DMS153 (cell line): ENCODE results near the gene SCN4A.
A peak's percentile ranks its signal among the peaks of the same experiment; 100 is the strongest.
"Not testable (repeated sequence)": the region's sequence is repeated elsewhere in the genome, so short reads cannot be mapped to it uniquely, and the experiment has no call there.

Experiments
- DNase-seq: peaks from one replicate; lab custom pipeline; 2025; lab: John Stamatoyannopoulos, UW

The SCN4A gene

GRCh38 chr17:63916566-63917185 lies 56.0 kb downstream of the SCN4A start:
- no peak for DNase-seq

- not testable (repeated sequence) for DNase-seq
Observed at GRCh38 chr17:63915753-63916152, 57.0 kb downstream of the SCN4A start.

- no peak for DNase-seq
Observed at GRCh38 chr17:63914471-63914870, 58.2 kb downstream of the SCN4A start.

GRCh38 chr17:63911657-63912100 lies 61.0 kb downstream of the SCN4A start:
- no peak for DNase-seq

- DNase-seq, result no peak
Observed at GRCh38 chr17:63911041-63911635, 61.6 kb downstream of the SCN4A start, which contains the start of gene CSHL1. CSHL1 (minus strand) TSS chr17:63911258; CDS start chr17:63911196, 62 bp downstream.

GRCh38 chr17:63910096-63910495 lies 62.6 kb downstream of the SCN4A start:
- DNase-seq, result no peak

GRCh38 chr17:63909586-63909985 lies 63.1 kb downstream of the SCN4A start:
- not testable (repeated sequence) for DNase-seq

GRCh38 chr17:63907161-63907778 lies 65.4 kb downstream of the SCN4A start:
- not testable (repeated sequence) for DNase-seq

GRCh38 chr17:63904796-63905195 lies 67.9 kb downstream of the SCN4A start:
- not testable (repeated sequence) for DNase-seq

- DNase-seq, result not testable (repeated sequence)
Observed at GRCh38 chr17:63903787-63904201, 68.9 kb downstream of the SCN4A start.

- DNase-seq, result not testable (repeated sequence)
Observed at GRCh38 chr17:63901971-63902370, 70.7 kb downstream of the SCN4A start.

GRCh38 chr17:63898899-63899798 lies 73.6 kb downstream of the SCN4A start:
- DNase-seq, result not testable (repeated sequence)

- not testable (repeated sequence) for DNase-seq
Observed at GRCh38 chr17:63896524-63897354, 76.0 kb downstream of the SCN4A start, which contains the start of gene CSH1. CSH1 (minus strand) TSS chr17:63896574; CDS start chr17:63896511, 63 bp downstream.

- DNase-seq, result not testable (repeated sequence)
Observed at GRCh38 chr17:63894821-63895220, 77.9 kb downstream of the SCN4A start.

GRCh38 chr17:63894021-63894420 lies 78.7 kb downstream of the SCN4A start:
- not testable (repeated sequence) for DNase-seq

GRCh38 chr17:63892316-63893037 lies 80.2 kb downstream of the SCN4A start:
- DNase-seq, result not testable (repeated sequence)

- DNase-seq, result peak; percentile 1
Observed at GRCh38 chr17:63889026-63889848, 83.5 kb downstream of the SCN4A start.
